ENCODE results near the gene NFATC2.

NFATC2 gene

GRCh38 chr20:51376111-51376510, 166.4 kb downstream of the NFATC2 start:
- no peak for DNase-seq (ENCODE audit: low read depth in 2 of 2)

DNA sequence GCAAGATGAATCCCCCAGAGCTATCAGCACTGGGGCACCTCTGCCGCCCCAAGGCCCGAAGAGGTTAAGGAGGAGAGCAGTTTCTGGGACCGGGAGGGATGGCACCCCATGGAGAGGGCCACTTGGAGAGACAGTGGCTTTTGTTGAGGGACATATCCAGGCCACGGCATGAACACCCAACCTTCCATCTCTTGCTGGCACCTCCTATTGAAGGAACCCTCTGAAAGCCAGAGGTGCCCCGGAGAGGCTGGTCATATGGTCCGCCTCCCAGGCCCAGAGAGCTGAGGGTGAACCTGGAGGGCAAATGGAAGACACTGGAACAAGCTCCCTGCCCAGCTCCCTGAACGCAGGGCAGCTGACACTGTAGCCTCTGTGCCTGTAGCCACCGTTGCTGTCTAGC, 167.0 kb downstream of the NFATC2 start:
- no peak for DNase-seq (ENCODE audit: low read depth in 2 of 2)

GRCh38 chr20:51374961-51375360, 167.6 kb downstream of the NFATC2 start:
- DNase-seq (ENCODE audit: low read depth in 2 of 2): no peak

DNA sequence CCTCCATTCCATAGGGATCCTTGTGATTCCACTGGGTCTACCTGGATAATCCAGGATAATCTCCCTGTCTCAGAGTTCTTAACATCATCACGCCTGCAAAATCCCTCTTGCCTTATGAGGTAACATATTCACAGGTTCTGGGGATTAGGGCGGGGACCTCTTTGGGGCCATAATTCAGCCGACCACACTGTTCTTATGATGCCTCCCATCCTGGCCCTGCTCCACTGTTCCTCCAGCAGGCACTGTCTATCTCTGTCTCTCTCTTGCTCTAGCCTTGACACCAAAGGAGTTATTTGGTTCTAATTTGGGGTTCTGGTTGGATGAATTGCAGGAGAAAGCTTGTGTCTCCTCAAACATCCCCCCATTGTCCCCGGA, 168.1 kb downstream of the NFATC2 start:
- DNase-seq (ENCODE audit: low read depth in 2 of 2): no peak

- DNase-seq (ENCODE audit: low read depth in 2 of 2): no peak
Measured at GRCh38 chr20:51373713-51374455, 168.6 kb downstream of the NFATC2 start.

- DNase-seq (ENCODE audit: low read depth in 2 of 2): no peak
Measured at GRCh38 chr20:51372966-51373365, 169.6 kb downstream of the NFATC2 start.

DNA sequence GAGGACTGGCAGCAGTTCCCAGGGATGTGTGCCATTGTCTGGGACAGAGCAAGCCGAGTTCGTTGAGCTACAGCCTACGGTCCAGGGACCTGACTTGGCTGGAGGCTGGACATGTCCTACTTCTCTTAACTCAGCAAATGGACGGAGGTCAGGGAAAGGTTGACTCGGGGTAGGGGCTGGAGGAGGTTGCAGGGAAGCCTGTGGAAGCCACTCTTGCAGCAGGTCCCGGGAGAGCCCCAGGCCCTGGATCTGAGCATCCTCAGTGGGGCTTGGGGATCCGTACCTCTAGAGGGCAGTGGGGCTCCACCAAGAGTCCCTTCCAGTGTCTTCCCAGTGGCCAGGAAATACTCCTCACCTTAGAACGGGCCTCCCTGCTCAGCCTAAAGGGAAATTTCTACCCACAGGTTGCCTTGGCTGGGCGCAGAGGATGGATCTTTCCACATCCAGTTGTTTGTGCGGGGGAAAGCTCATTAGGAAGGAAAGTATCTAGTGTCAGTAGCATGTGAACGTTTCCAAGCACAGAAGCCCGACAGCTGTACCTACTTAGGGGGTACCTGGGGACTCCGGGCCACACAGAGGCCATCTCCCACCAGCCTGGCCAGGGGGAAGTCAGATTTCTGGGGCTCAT, 170.2 kb downstream of the NFATC2 start:
- peak; percentile 6 to 20 for DNase-seq (ENCODE audit: low read depth in 2 of 2)

DNA sequence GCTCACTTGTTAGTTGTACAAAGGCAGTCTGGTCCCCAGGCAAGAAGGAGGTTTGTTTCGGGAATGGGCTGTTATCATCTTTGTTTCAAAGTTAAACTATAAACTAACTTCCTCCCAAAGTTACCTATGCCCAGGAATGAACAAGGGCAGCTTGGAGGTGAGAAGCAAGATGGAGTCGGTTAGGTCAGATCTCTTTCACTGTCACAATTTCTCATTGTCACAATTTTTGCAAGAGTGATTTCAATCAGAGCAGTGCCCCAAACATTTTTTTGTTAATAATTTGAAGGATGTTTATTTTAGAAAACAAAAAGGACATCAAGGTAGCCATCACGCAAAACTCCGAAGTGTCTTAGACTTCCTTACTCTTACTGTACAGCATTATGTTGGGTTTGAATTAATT, 170.8 kb downstream of the NFATC2 start:
- DNase-seq (ENCODE audit: low read depth in 2 of 2): no peak

DNA sequence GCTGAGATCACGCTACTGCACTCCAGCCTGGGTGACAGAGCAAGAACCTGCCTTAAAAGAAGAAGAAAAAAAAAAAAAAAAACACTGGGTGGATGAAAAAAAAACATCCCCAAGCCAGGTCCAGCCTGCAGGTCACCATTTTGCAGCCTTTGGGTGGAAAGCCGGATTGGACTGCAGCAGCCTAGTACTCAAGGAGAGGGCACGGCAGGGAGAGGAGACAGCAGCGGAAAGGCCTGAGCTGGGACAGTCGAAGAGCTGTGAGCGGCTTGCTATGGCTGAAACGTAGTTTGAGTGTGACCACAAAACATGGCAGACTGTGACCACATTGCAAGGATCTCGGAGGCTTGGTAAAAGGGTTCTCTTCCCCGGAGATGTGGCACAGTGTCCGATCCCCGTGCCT, 173.0 kb downstream of the NFATC2 start:
- DNase-seq (ENCODE audit: low read depth in 2 of 2): no peak

- DNase-seq (ENCODE audit: low read depth in 2 of 2): no peak
Measured at GRCh38 chr20:51368461-51369211, 173.9 kb downstream of the NFATC2 start.

GRCh38 chr20:51366155-51366886, 176.2 kb downstream of the NFATC2 start:
- no peak for DNase-seq (ENCODE audit: low read depth in 2 of 2)

GRCh38 chr20:51365670-51366069, 176.8 kb downstream of the NFATC2 start:
- no peak for DNase-seq (ENCODE audit: low read depth in 2 of 2)

GRCh38 chr20:51363813-51364212, 178.7 kb downstream of the NFATC2 start:
- no peak for DNase-seq (ENCODE audit: low read depth in 2 of 2)

DNA sequence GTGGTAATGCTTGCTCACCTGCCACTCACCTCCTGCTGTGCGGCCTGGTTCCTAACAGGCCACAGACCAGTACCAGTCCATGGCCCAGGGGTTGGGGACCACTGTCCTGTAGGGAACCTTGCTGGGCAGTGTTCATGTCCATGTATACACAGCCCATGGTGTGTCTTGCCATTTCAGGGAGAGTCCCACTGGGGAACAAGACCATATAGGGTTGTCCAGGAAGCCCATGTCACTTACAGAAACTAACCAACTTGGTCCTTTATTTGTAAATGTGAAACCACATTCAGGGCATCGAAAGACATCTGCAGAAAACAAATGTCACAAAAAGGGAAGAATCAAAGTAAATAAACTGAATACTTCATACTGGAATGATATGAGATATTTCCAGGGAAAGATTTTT, 179.1 kb downstream of the NFATC2 start:
- no peak for DNase-seq (ENCODE audit: low read depth in 2 of 2)

DNA sequence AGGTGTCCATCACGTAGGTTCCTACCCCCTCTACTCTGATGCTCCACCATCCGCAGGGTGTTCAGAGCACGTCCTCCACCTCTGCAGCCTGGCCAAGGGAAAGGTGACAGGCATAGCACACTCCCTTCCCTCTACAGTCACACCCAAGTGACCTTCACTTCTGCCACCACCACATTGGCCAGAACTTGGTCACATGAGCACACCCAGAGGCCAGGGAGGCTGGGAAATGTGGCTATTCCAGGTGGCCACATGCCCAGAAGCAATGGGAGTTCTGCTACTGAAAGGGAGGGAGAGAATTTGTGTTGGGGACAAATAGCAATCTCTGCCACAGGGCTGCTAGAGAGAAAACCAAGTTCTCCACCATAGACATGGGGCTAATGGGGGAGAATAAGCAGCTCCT, 180.3 kb downstream of the NFATC2 start:
- DNase-seq (ENCODE audit: low read depth in 2 of 2): no peak

DNA sequence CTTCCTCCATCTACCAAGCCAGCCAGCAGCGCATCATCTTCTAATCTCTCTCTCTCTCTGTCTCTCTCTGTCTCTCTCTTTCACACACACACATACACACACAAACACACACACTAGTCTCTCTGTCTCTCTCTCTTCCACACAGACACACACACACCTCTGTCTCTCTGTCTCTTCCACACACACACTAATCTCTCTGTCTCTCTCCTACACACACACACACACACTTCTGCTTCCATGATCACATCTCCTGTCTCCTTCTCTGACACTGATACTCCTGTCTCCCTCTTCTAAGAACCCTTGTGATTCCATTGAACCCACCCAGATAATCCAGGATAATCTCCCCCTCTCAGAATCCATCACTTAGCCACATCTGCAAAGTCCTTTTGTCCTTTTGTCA, 181.3 kb downstream of the NFATC2 start:
- DNase-seq (ENCODE audit: low read depth in 2 of 2): no peak

GRCh38 chr20:51360451-51361201, 181.9 kb downstream of the NFATC2 start:
- no peak for DNase-seq (ENCODE audit: low read depth in 2 of 2)

GRCh38 chr20:51359947-51360346, 182.6 kb downstream of the NFATC2 start:
- no peak for DNase-seq (ENCODE audit: low read depth in 2 of 2)

DNA sequence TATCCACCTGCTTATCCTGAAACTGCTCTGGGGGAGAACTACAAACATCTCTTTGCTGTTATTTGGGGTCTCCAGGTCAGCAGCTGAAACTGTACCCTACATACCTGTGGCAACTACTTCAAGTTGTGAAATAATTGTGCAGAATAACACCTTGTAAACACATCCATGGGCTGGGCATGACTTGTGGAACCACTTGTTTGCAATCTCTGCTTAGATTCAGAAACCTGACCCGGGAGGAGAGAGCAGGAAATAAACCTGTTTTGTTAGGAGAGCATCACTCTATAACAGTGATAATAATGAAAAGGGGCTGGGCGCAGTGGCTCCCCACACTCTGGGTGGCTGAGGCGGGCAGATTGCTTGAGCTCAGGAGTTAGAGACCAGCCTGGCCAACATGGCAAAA, 183.1 kb downstream of the NFATC2 start:
- no peak for DNase-seq (ENCODE audit: low read depth in 2 of 2)

DNA sequence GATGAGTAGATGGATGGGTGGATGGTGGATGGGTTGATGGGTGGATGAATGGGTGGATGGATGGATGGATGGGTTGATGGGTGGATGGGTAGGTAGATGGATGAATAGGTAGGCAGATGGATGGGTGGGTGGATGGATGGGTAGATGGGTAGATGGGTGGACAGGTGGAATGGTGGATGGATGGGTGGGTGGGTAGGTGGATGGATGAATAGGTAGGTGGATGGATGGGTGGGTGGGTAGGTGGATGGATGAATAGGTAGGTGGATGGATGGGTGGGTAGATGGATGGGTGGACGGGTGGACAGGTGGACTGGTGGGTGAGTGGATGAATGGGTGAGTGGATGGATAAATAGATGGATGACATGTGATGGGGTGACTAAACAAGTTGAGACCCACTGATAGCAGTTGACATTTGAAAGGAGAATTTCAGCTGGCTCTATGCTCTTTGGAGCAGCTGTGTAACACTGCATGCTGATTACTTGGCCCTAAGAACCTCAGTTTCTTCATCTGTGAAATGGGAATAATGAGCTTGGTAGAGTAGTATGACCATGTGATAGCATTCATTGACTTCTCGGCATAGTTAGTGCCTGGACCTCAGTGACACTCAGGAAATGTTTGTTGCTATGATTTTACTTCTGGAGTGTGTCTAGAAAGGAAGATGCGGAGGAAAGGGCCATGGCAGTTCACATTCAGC, 184.3 kb downstream of the NFATC2 start:
- DNase-seq (ENCODE audit: low read depth in 2 of 2): no peak

GRCh38 chr20:51357543-51357942, 185.0 kb downstream of the NFATC2 start:
- no peak for DNase-seq (ENCODE audit: low read depth in 2 of 2)
